Measurements from ENCODE around the gene ARAP3. TPM values are rescaled to one million over a fixed set of nuclear protein-coding genes. Genes with fewer than 3 reads are reported as not detected.

Gene ARAP3
- total RNA-seq, 1 experiment from 2014 or later = 17.5 TPM

GRCh38 chr5:141617682-141618029, 64.4 kb downstream of the ARAP3 start:
- no peaks in the 10 kb centered on the region for H3K27me3 Mint-ChIP-seq (ENCODE audit: unreplicated experiment)
- peaks cover 29% of the 10 kb centered on the region for H3K4me1 Mint-ChIP-seq (ENCODE audit: low read depth, unreplicated experiment)
- H3K9me3 Mint-ChIP-seq (ENCODE audit: low read depth, unreplicated experiment) = no peaks in the 10 kb centered on the region
- peak overlapping the region; percentile 84 for H3K4me3 Mint-ChIP-seq (ENCODE audit: low read depth, unreplicated experiment)
- no peak for DNase-seq
- intact Hi-C loops (cut with micrococcal nuclease; ENCODE audit: unreplicated experiment) = loop anchor here (1.0 to 5.0 kb wide), 2 partner anchors 13 to 35 kb away; no protein-coding TSS in a partner anchor
- CTCF ChIA-PET = interaction anchor here (0.5 to 6.1 kb wide), 6 partner anchors 19 to 1234 kb away, joined by 3 to 133 read pairs (median 3); partner anchors contain the start of genes HDAC3 and RELL2
- peak overlapping the region; percentile 95 for H3K27ac Mint-ChIP-seq (ENCODE audit: unreplicated experiment)
- no peak for TF ChIP-seq CTCF (IDR thresholded peaks at IDR 0.05; ENCODE audit: unreplicated experiment)
- BruUV-seq (replicated peaks) = TSS peak; percentile 49
- peaks cover 45% of the 10 kb centered on the region for H3K36me3 Mint-ChIP-seq (ENCODE audit: insufficient read depth, unreplicated experiment)

- intact Hi-C loops (cut with micrococcal nuclease; ENCODE audit: unreplicated experiment) = loop anchor here (5.0 kb wide), 1 partner anchor 35 kb away; no protein-coding TSS in a partner anchor
- CTCF ChIA-PET = interaction anchor here (0.6 to 6.1 kb wide), 3 partner anchors 25 to 53 kb away, joined by 3 to 133 read pairs (median 6); no protein-coding TSS in a partner anchor
- Mint-ChIP-seq H3K4me1 (ENCODE audit: low read depth, unreplicated experiment) (peaks cover 29% of the 10 kb centered on the region), H3K4me3 (ENCODE audit: low read depth, unreplicated experiment) (peak overlapping the region; percentile 84), H3K9me3 (ENCODE audit: low read depth, unreplicated experiment) (no peaks in the 10 kb centered on the region), H3K27me3 (ENCODE audit: unreplicated experiment) (no peaks in the 10 kb centered on the region), H3K36me3 (ENCODE audit: insufficient read depth, unreplicated experiment) (peaks cover 42% of the 10 kb centered on the region), H3K27ac (ENCODE audit: unreplicated experiment) (peak overlapping the region; percentile 95)
- no peak for DNase-seq
- TF ChIP-seq CTCF (IDR thresholded peaks at IDR 0.05; ENCODE audit: unreplicated experiment) = no peak
- no TSS peak for BruUV-seq (replicated peaks)
Observed at GRCh38 chr5:141617128-141617527, 64.9 kb downstream of the ARAP3 start.

GRCh38 chr5:141615991-141616720, 65.9 kb downstream of the ARAP3 start:
- TF ChIP-seq CTCF (IDR thresholded peaks at IDR 0.05; ENCODE audit: unreplicated experiment) = no peak
- intact Hi-C loops (cut with micrococcal nuclease; ENCODE audit: unreplicated experiment) = loop anchor here (5.0 kb wide), 1 partner anchor 34 kb away; no protein-coding TSS in a partner anchor
- Mint-ChIP-seq H3K27me3 (ENCODE audit: unreplicated experiment) (no peaks in the 10 kb centered on the region), H3K4me1 (ENCODE audit: low read depth, unreplicated experiment) (peaks cover 35% of the 10 kb centered on the region), H3K27ac (ENCODE audit: unreplicated experiment) (peak overlapping the region; percentile 95), H3K36me3 (ENCODE audit: insufficient read depth, unreplicated experiment) (peaks cover 37% of the 10 kb centered on the region), H3K9me3 (ENCODE audit: low read depth, unreplicated experiment) (no peaks in the 10 kb centered on the region), H3K4me3 (ENCODE audit: low read depth, unreplicated experiment) (peak overlapping the region; percentile 84)
- CTCF ChIA-PET = interaction anchor here (0.7 to 6.1 kb wide), 4 partner anchors 14 to 52 kb away, joined by 3 to 133 read pairs (median 6); partner anchors contain the start of genes HDAC3 and RELL2
- BruUV-seq (replicated peaks) = no TSS peak
- no peak for DNase-seq

- no peak overlapping the region for H3K4me3 Mint-ChIP-seq (ENCODE audit: low read depth, unreplicated experiment)
- H3K27me3 Mint-ChIP-seq (ENCODE audit: unreplicated experiment) = no peaks in the 10 kb centered on the region
- DNase-seq = no peak
- H3K27ac Mint-ChIP-seq (ENCODE audit: unreplicated experiment) = no peak overlapping the region
- peaks cover 54% of the 10 kb centered on the region for H3K4me1 Mint-ChIP-seq (ENCODE audit: low read depth, unreplicated experiment)
- intact Hi-C loops (cut with micrococcal nuclease; ENCODE audit: unreplicated experiment) = no loop called here
- no TSS peak for BruUV-seq (replicated peaks)
- no peak for TF ChIP-seq CTCF (IDR thresholded peaks at IDR 0.05; ENCODE audit: unreplicated experiment)
- H3K9me3 Mint-ChIP-seq (ENCODE audit: low read depth, unreplicated experiment) = no peaks in the 10 kb centered on the region
- peaks cover 35% of the 10 kb centered on the region for H3K36me3 Mint-ChIP-seq (ENCODE audit: insufficient read depth, unreplicated experiment)
- CTCF ChIA-PET = interaction anchor here (1.3 kb wide), 1 partner anchor 21 kb away, joined by 4 read pairs; no protein-coding TSS in a partner anchor
Observed at GRCh38 chr5:141613344-141613743, 68.7 kb downstream of the ARAP3 start.
